Measurements from ENCODE around the gene KRT27. TPM values are rescaled to one million over a fixed set of nuclear protein-coding genes. Genes with fewer than 3 reads are reported as not detected.

The KRT27 gene, protein sequence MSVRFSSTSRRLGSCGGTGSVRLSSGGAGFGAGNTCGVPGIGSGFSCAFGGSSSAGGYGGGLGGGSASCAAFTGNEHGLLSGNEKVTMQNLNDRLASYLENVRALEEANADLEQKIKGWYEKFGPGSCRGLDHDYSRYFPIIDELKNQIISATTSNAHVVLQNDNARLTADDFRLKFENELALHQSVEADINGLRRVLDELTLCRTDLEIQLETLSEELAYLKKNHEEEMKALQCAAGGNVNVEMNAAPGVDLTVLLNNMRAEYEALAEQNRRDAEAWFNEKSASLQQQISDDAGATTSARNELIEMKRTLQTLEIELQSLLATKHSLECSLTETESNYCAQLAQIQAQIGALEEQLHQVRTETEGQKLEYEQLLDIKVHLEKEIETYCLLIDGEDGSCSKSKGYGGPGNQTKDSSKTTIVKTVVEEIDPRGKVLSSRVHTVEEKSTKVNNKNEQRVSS
- not detected in 2 replicates for total RNA-seq

DNA sequence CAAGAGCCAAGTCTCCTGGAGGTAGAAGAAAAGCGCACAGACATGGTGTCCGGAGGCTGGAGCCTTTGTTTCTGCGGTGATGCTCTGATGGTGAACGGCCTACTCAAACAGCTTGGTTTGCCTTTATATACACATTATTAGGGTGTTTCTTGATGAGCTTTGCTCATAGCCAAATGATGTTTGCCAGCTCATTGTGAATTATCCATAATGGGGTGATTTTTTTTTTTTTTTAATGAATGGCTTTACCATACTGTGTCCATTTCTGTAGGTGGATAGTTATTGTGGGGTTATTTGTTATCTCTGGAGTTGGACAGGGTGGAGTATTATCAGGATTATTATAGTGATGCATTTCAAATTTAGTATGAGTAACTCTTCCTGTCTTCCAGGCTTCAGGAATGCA lies at the start of gene KRT27:
Gene KRT27, minus strand, starts transcription at position 101 of the 400 bp plus-strand sequence. Its CDS starts 57 bp downstream, at position 44.
- no peak within 1 kb of the TSS for H3K4me3 ChIP-seq (ENCODE audit: low read depth, low read length)
- TF ChIP-seq, protein P1, sequence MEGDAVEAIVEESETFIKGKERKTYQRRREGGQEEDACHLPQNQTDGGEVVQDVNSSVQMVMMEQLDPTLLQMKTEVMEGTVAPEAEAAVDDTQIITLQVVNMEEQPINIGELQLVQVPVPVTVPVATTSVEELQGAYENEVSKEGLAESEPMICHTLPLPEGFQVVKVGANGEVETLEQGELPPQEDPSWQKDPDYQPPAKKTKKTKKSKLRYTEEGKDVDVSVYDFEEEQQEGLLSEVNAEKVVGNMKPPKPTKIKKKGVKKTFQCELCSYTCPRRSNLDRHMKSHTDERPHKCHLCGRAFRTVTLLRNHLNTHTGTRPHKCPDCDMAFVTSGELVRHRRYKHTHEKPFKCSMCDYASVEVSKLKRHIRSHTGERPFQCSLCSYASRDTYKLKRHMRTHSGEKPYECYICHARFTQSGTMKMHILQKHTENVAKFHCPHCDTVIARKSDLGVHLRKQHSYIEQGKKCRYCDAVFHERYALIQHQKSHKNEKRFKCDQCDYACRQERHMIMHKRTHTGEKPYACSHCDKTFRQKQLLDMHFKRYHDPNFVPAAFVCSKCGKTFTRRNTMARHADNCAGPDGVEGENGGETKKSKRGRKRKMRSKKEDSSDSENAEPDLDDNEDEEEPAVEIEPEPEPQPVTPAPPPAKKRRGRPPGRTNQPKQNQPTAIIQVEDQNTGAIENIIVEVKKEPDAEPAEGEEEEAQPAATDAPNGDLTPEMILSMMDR (conservative IDR thresholded peaks at IDR 0.05; ENCODE audit: low read depth, low read length), result no peak
- DNase-seq (ENCODE audit: low read depth), result no peak

DNA sequence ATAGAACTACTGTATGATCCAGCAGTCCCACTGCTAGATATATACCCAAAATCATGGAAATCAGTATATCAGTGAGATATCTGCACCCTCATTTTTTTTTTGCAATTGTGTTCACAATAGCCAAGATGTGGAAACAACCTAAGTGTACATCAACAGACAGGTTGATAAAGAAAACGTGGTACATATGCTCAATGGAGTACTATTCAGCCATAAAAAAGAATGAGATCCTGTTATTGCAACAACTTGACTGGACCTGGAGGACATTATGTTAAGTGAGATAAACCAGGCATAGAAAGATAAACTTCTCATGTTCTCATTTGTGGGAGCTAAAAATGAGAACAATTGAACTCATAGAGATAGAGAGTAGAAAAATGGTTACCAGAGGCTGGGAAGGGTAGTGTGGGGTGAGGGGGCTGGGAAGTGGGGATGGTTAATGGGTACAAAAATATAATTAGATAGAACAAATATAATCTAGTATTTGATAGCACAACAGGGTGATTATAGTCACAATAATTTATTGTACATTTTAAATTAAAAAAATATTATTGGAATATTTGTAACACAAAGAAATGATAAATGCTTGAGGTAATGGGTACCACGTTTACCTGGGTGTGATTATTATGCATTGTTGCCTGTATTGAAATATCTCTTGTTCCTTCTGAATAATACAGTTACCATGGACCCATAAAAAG lies 47.9 kb upstream of the KRT27 start:
- H3K4me3 ChIP-seq (ENCODE audit: low read depth, low read length), result no peak overlapping the region
- TF ChIP-seq, protein P1 (conservative IDR thresholded peaks at IDR 0.05; ENCODE audit: low read depth, low read length), result no peak
- no peak for DNase-seq (ENCODE audit: low read depth)

DNA sequence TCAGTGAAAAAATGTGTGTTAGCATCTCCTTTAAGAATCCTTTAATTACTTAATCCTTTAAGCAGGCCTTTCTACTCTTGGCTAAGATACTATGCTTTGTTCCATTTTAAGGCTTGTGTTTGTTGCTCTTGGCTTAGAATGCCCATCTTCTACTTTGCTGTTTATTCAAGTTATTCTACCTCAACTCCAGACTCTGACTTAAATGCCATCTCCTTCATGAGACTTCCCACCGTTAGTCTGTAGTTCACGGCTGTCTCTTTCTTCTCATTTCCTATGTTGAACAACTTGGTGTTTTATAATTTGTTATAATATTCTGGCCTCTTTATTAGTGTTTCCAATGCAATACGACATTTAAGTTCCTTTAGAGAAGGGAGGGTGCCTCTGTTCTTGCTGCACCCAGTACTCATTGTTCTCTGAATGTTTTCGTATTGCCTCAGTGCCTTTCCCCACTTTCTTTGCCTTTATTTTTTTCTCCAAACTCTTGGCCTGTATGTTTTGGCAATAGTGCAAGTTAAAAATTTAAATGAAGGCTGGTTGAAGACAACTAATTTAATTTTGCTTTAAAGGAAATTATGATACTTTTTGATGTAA lies 46.2 kb upstream of the KRT27 start:
- TF ChIP-seq, protein P1 (conservative IDR thresholded peaks at IDR 0.05; ENCODE audit: low read depth, low read length), result no peak
- DNase-seq (ENCODE audit: low read depth), result no peak
- no peak overlapping the region for H3K4me3 ChIP-seq (ENCODE audit: low read depth, low read length)

DNA sequence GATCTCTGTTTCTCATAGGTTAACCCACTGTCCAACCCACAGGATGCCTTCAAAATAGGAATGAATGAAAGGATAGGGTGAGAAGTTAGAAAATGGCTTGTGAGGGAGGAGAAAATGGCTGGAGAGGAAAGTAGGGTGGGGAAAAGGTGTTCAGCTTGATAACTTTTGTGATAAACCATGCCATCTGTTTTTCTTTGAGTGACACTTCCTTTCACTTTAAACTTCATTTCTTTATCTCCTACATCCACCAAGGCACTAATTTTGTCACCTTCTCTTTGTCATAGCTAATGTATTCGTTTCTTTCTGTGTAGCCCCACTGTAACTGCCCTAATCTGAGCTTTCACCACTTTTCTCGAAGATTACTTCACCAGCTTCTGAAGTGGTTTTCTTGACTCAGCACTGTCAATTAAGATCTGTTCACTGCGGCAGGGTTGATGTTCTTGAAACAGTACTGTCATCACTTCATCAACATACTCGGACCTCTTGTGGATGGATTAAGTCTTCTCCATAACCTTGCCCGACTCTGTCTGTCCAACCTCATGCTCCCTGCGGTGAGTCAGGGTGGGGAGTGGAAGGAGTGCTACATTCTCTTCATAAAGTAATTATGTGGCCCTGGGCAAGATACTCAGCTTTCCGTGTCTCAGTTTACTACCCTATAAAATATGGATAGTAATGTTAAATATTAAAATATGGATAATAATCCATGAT lies 45.5 kb upstream of the KRT27 start:
- TF ChIP-seq, protein P1 (conservative IDR thresholded peaks at IDR 0.05; ENCODE audit: low read depth, low read length), result no peak
- DNase-seq (ENCODE audit: low read depth), result no peak
- no peak overlapping the region for H3K4me3 ChIP-seq (ENCODE audit: low read depth, low read length)

DNA sequence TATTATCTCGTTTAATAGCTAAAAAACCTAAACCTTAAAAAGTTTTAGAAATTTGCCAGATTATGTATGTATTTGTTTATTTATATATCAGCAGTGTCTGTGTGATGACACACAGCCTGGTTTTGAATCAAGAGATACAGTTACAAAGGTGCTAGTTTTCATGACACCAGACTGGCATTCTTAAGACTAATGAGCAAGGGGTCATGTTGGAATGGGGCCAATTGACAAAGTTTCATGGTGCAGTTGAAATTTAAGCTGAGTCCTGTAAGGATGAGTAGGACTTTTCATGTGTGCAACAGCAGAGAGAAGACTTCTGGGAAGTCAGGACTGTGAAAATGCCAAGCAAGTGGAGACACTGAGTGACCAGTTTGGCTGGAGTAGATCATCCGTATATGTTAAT lies 43.2 kb upstream of the KRT27 start:
- H3K4me3 ChIP-seq (ENCODE audit: low read depth, low read length), result no peak overlapping the region
- TF ChIP-seq, protein P1 (conservative IDR thresholded peaks at IDR 0.05; ENCODE audit: low read depth, low read length), result no peak
- DNase-seq (ENCODE audit: low read depth), result no peak

DNA sequence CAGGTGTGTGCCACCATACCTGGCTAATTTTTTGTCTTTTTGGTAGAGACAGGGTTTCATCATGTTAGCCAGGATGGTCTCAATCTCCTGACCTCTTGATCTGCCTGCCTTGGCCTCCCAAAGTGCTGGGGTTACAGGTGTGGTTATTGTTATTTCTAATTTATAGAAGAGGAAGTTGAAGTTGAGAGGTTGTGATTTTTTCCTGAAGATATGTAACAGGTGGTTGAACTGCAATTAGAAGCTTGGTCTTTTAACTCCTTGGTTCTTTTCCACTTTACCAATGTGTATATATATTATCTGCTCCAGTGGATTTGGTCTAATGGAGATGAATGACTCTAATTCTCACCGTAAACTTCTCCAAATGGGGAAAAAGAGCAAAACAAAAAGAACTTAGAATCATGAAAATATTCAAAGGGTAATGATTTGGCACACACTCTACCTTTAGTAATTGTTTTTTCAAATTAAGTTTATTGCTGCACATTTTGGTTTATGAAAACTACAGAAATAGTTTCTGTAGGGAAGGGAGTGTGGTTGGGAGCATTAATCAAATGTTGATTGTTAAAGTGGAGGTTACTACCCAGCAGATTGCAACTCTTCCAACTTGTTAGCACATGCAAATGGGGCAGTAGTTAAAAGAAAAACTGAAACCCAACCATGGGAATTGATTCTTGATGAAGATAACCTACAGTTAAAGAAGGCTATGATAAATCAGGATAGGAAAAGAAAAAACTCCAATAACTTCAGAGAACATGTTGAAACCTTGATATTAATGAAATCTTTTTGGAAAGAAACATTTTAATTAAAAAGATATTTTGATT lies 41.9 kb upstream of the KRT27 start:
- no peak for DNase-seq (ENCODE audit: low read depth)
- TF ChIP-seq, protein P1 (conservative IDR thresholded peaks at IDR 0.05; ENCODE audit: low read depth, low read length), result no peak
- no peak overlapping the region for H3K4me3 ChIP-seq (ENCODE audit: low read depth, low read length)

All from epithelial cell of proximal tubule (primary cell).